Ishikawa (cell line): ENCODE measurements around the gene SLC43A3.
A peak's percentile ranks its signal among the peaks of the same experiment; 100 is the strongest.

Experiments used
- CEBPB ChIP-seq: IDR thresholded peaks from 2 replicates; pipeline ENCODE4 v1.6.1; 2012
- CREB1 ChIP-seq: IDR thresholded peaks from 2 replicates; pipeline ENCODE4 v1.6.1; 2012; ENCODE audit warnings: low read depth
- EGR1 ChIP-seq: IDR thresholded peaks from 2 replicates; pipeline ENCODE4 v1.6.1; 2012
- EP300 ChIP-seq: IDR thresholded peaks from 2 replicates; pipeline ENCODE4 v1.6.1; 2012; ENCODE audit warnings: borderline replicate concordance
- FOXM1 ChIP-seq: IDR thresholded peaks from 2 replicates; pipeline ENCODE4 v1.6.1; 2012; ENCODE audit warnings: low read depth, borderline replicate concordance
- NFIC ChIP-seq: IDR thresholded peaks from 2 replicates; pipeline ENCODE4 v1.6.1; 2012
- RAD21 ChIP-seq: IDR thresholded peaks from 2 replicates; pipeline ENCODE4 v1.6.1; 2012; ENCODE audit warnings: low read depth
- TAF1 ChIP-seq: IDR thresholded peaks from 2 replicates; pipeline ENCODE4 v1.6.1; 2012; ENCODE audit warnings: low read depth, mild to moderate bottlenecking
- TCF12 ChIP-seq: IDR thresholded peaks from 2 replicates; pipeline ENCODE4 v1.6.1; 2012; ENCODE audit warnings: low read depth
- YY1 ChIP-seq: IDR thresholded peaks from 2 replicates; pipeline ENCODE4 v1.6.1; 2012; ENCODE audit warnings: low read depth
- ZBTB7A ChIP-seq: IDR thresholded peaks from 2 replicates; pipeline ENCODE4 v1.6.1; 2012; ENCODE audit warnings: low read depth
- TF ChIP-seq, protein P1 (sequence below): IDR thresholded peaks from 2 replicates; pipeline ENCODE4 v1.6.1; 2012; ENCODE audit warnings: low read depth, mild to moderate bottlenecking
- TF ChIP-seq, protein P2 (sequence below): IDR thresholded peaks from 2 replicates; pipeline ENCODE4 v1.6.1; 2012
- TF ChIP-seq, protein P3 (sequence below): IDR thresholded peaks from 2 replicates; pipeline ENCODE4 v1.6.1; 2012

DNA sequence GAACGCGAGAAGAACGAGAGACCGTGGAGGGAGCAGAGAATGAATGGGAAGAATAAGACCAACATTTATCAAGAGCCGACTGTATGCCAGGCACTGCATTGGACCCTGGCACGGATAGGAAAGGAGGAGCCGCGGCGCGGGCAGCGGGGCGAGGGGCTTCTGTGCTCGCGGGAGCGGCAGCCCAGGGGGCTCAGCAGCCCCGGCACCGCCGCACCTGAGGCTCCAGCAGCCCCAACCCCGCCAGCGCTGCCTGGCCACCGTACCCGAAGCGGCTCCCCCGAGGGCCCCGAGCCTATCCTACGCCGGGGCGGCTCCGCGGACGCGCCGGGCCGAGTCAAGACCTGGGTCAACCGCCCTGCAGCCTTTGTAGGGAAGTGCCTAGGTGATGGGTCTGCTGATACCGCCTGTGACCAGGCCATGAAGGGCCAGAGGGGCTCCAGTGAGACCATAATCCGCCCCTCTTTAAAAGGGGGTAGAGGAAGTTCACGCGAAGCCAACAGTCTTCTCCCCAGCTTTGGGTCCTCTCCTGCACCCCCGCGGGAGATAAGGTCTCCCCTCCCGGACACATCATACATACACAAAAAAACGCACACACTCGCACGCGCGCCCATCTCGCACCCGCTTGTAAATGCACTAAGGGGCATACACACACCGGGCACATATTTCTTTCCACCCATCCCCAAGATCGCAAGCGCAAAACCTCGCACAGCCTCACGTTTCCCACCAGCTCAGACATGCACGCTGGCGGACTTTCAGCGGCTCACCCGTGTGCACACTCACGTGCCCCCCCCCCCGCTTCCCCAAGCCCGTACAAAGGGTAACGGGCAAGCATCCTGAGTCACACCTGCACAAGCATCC lies 32.5 kb upstream of the SLC43A3 start:
- TF ChIP-seq, protein P1, sequence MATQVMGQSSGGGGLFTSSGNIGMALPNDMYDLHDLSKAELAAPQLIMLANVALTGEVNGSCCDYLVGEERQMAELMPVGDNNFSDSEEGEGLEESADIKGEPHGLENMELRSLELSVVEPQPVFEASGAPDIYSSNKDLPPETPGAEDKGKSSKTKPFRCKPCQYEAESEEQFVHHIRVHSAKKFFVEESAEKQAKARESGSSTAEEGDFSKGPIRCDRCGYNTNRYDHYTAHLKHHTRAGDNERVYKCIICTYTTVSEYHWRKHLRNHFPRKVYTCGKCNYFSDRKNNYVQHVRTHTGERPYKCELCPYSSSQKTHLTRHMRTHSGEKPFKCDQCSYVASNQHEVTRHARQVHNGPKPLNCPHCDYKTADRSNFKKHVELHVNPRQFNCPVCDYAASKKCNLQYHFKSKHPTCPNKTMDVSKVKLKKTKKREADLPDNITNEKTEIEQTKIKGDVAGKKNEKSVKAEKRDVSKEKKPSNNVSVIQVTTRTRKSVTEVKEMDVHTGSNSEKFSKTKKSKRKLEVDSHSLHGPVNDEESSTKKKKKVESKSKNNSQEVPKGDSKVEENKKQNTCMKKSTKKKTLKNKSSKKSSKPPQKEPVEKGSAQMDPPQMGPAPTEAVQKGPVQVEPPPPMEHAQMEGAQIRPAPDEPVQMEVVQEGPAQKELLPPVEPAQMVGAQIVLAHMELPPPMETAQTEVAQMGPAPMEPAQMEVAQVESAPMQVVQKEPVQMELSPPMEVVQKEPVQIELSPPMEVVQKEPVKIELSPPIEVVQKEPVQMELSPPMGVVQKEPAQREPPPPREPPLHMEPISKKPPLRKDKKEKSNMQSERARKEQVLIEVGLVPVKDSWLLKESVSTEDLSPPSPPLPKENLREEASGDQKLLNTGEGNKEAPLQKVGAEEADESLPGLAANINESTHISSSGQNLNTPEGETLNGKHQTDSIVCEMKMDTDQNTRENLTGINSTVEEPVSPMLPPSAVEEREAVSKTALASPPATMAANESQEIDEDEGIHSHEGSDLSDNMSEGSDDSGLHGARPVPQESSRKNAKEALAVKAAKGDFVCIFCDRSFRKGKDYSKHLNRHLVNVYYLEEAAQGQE: no peak
- TF ChIP-seq TAF1 (no peak), YY1 (no peak), EGR1 (no peak), RAD21 (no peak), CREB1 (no peak), CEBPB (no peak), FOXM1 (no peak), EP300 (no peak), ZBTB7A (no peak), TCF12 (no peak), NFIC (no peak)
- TF ChIP-seq, protein P2, sequence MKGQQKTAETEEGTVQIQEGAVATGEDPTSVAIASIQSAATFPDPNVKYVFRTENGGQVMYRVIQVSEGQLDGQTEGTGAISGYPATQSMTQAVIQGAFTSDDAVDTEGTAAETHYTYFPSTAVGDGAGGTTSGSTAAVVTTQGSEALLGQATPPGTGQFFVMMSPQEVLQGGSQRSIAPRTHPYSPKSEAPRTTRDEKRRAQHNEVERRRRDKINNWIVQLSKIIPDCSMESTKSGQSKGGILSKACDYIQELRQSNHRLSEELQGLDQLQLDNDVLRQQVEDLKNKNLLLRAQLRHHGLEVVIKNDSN: no peak
- TF ChIP-seq, protein P3, sequence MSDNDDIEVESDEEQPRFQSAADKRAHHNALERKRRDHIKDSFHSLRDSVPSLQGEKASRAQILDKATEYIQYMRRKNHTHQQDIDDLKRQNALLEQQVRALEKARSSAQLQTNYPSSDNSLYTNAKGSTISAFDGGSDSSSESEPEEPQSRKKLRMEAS: peak; percentile 54; the same call in 1 of the 2 replicates
